Measurements from ENCODE around the gene EEIG1. TPM values are rescaled to one million over a fixed set of nuclear protein-coding genes. Genes with fewer than 3 reads are reported as not detected.

The EEIG1 gene
- total and polyA plus RNA-seq, 10 of the 15 experiments (the other 5 are each of a cell fraction or from before 2014, with no cell fraction given) = 1.2 to 75.9 (median 9.0) TPM

DNA sequence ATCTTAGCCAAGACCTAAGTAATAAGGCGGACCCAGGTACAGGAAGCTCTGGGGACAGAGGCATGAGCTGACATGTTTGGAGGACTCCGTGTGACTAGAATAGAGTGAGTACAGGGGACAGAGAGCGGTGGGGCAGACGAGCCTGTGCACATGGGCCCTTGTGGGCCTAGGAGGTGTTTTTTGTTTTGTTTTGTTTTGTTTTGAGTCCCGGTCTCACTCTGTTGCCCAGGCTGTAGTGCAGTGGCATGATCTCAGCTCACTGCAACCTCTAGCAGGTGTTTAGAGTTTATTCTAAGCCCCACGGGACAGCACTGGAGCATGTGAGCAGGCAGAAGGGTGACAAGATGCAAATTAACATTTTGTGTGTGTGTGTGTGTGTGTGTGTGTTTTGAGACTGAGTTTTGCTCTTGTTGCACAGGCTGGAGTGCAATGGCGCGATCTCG lies 3.1 kb upstream of the EEIG1 start (continued):
- no peak for TF ChIP-seq PBX3 (IDR thresholded peaks at IDR 0.05; ENCODE audit: insufficient replicate concordance, low read depth, low read length)
- TF ChIP-seq SMARCA5 (IDR thresholded peaks at IDR 0.05) = no peak
- peak; percentile 50; the same call in 1 of the 2 replicates for TF ChIP-seq NR2F1 (conservative IDR thresholded peaks at IDR 0.05)
- TF ChIP-seq, protein P1, sequence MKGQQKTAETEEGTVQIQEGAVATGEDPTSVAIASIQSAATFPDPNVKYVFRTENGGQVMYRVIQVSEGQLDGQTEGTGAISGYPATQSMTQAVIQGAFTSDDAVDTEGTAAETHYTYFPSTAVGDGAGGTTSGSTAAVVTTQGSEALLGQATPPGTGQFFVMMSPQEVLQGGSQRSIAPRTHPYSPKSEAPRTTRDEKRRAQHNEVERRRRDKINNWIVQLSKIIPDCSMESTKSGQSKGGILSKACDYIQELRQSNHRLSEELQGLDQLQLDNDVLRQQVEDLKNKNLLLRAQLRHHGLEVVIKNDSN (IDR thresholded peaks at IDR 0.05; ENCODE audit: borderline replicate concordance, extremely low read length, insufficient read depth, low read depth, low read length) = peak; percentile 13
- peak; percentile 40; the same call in 1 of the 2 replicates for TF ChIP-seq PKNOX1 (IDR thresholded peaks at IDR 0.05)
- peak; percentile 91 for TF ChIP-seq ATF7 (IDR thresholded peaks at IDR 0.05; ENCODE audit: low read depth)
- no peak for TF ChIP-seq ZNF622 (IDR thresholded peaks at IDR 0.05)
- peak; percentile 29 to 80 for TF ChIP-seq IKZF2 (IDR thresholded peaks at IDR 0.05)
- no peak for TF ChIP-seq ASH2L (IDR thresholded peaks at IDR 0.05; ENCODE audit: borderline replicate concordance, low read depth)
- no peak for TF ChIP-seq ETV6 (conservative IDR thresholded peaks at IDR 0.05 in 1 of 2, IDR thresholded peaks at IDR 0.05 in 1 of 2; ENCODE audit: borderline replicate concordance in 1 of 2, low read depth in 1 of 2)
- no peak for TF ChIP-seq CHD4 (IDR thresholded peaks at IDR 0.05)
- TF ChIP-seq DPF2 (IDR thresholded peaks at IDR 0.05) = no peak
- TF ChIP-seq NRF1 (conservative IDR thresholded peaks at IDR 0.05; ENCODE audit: low read depth, low read length) = no peak
- TF ChIP-seq CREM (IDR thresholded peaks at IDR 0.05; ENCODE audit: low read depth) = peak; percentile 70
- no peak for TF ChIP-seq CEBPB (IDR thresholded peaks at IDR 0.05; ENCODE audit: borderline replicate concordance in 1 of 2, low read depth in 2 of 2, low read length in 2 of 2)
- no peak for TF ChIP-seq SMAD5 (IDR thresholded peaks at IDR 0.05; ENCODE audit: low read depth)
- TF ChIP-seq JUND (IDR thresholded peaks at IDR 0.05; ENCODE audit: low read depth, low read length) = no peak
- 0 out of 2 replicates have a peak, but pooled peaks have one; percentile 51 for TF ChIP-seq BCL11A (IDR thresholded peaks at IDR 0.05; ENCODE audit: low read depth, low read length)
- TF ChIP-seq KLF5 (IDR thresholded peaks at IDR 0.05; ENCODE audit: partially characterized antibody) = no peak
- TF ChIP-seq, protein P2, sequence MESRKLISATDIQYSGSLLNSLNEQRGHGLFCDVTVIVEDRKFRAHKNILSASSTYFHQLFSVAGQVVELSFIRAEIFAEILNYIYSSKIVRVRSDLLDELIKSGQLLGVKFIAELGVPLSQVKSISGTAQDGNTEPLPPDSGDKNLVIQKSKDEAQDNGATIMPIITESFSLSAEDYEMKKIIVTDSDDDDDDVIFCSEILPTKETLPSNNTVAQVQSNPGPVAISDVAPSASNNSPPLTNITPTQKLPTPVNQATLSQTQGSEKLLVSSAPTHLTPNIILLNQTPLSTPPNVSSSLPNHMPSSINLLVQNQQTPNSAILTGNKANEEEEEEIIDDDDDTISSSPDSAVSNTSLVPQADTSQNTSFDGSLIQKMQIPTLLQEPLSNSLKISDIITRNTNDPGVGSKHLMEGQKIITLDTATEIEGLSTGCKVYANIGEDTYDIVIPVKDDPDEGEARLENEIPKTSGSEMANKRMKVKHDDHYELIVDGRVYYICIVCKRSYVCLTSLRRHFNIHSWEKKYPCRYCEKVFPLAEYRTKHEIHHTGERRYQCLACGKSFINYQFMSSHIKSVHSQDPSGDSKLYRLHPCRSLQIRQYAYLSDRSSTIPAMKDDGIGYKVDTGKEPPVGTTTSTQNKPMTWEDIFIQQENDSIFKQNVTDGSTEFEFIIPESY (IDR thresholded peaks at IDR 0.05) = no peak
- peak; percentile 95 for TF ChIP-seq HDGF (IDR thresholded peaks at IDR 0.05)
- TF ChIP-seq CHD1 (IDR thresholded peaks at IDR 0.05; ENCODE audit: low read depth, low read length) = no peak
- TF ChIP-seq, protein P3, sequence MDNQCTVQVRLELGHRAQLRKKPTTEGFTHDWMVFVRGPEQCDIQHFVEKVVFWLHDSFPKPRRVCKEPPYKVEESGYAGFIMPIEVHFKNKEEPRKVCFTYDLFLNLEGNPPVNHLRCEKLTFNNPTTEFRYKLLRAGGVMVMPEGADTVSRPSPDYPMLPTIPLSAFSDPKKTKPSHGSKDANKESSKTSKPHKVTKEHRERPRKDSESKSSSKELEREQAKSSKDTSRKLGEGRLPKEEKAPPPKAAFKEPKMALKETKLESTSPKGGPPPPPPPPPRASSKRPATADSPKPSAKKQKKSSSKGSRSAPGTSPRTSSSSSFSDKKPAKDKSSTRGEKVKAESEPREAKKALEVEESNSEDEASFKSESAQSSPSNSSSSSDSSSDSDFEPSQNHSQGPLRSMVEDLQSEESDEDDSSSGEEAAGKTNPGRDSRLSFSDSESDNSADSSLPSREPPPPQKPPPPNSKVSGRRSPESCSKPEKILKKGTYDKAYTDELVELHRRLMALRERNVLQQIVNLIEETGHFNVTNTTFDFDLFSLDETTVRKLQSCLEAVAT (IDR thresholded peaks at IDR 0.05) = peak; percentile 75
- peak; percentile 52; the same call in 1 of the 2 replicates for TF ChIP-seq MEF2A (IDR thresholded peaks at IDR 0.05; ENCODE audit: insufficient read depth, low read depth, low read length)
